Measurements from ENCODE around the gene PRPF18. TPM values are rescaled to one million over a fixed set of nuclear protein-coding genes. Genes with fewer than 3 reads are reported as not detected.

Gene PRPF18
- total RNA-seq, 1 experiment from 2014 or later: 18.9 TPM

DNA sequence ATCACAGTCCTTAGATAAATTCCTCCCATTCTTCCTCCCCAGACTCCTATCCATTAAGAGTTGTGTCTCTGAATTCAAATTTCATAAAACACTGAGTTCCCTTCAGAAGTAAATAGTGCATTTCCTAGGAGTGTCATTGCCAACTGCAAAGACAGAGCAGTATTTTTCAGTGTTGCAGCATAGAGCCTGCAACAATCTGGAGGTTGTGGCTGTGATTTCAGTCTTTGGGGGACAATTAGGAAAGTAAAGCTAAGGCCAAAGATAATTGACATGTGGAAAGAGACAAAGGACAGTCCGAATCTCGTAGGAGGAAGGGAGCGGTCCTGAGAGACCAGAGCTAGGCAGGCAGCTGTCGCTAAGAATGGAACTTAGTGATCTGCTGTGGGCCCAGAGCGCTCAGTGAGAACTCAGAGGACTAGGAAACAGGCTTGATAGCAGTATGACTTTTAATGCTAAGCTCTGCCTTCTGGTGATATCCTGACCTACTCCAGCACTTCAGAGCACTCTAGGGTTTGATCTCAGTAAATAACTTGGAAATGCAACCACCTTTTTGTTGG, 46.2 kb downstream of the PRPF18 start:
- ChIA-PET POLR2A (ENCODE audit: unreplicated experiment) (no interaction called here), CTCF (no interaction called here)
- TF ChIP-seq, protein P1, sequence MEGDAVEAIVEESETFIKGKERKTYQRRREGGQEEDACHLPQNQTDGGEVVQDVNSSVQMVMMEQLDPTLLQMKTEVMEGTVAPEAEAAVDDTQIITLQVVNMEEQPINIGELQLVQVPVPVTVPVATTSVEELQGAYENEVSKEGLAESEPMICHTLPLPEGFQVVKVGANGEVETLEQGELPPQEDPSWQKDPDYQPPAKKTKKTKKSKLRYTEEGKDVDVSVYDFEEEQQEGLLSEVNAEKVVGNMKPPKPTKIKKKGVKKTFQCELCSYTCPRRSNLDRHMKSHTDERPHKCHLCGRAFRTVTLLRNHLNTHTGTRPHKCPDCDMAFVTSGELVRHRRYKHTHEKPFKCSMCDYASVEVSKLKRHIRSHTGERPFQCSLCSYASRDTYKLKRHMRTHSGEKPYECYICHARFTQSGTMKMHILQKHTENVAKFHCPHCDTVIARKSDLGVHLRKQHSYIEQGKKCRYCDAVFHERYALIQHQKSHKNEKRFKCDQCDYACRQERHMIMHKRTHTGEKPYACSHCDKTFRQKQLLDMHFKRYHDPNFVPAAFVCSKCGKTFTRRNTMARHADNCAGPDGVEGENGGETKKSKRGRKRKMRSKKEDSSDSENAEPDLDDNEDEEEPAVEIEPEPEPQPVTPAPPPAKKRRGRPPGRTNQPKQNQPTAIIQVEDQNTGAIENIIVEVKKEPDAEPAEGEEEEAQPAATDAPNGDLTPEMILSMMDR (conservative IDR thresholded peaks at IDR 0.05): no peak
- no peak for TF ChIP-seq EZH2 (IDR thresholded peaks at IDR 0.05; ENCODE audit: low read depth)
- Histone ChIP-seq H4K20me1 (ENCODE audit: insufficient read depth) (no peaks in the 10 kb centered on the region), H3K9me2 (ENCODE audit: insufficient read depth) (no peaks in the 10 kb centered on the region), H3K27me3 (ENCODE audit: insufficient read depth, low read depth) (no peaks in the 10 kb centered on the region), H3F3A (ENCODE audit: insufficient read depth, low read depth) (no peaks in the 10 kb centered on the region), H3K9me3 (ENCODE audit: insufficient read depth, low read depth) (no peaks in the 10 kb centered on the region), H3K79me2 (ENCODE audit: low read depth) (no peaks in the 10 kb centered on the region), H2AFZ (no peak overlapping the region), H3K36me3 (ENCODE audit: low read depth) (no peaks in the 10 kb centered on the region), H3K4me3 (no peak overlapping the region), H3K4me1 (replicated peaks; ENCODE audit: insufficient read depth) (peaks cover 31% of the 10 kb centered on the region), H3K27ac (no peak overlapping the region), H3K4me2 (no peak overlapping the region)
- BruUV-seq (replicated peaks): no TSS peak
- intact Hi-C loops (cut with micrococcal nuclease; ENCODE audit: unreplicated experiment): no loop called here
- no peak for DNase-seq

DNA sequence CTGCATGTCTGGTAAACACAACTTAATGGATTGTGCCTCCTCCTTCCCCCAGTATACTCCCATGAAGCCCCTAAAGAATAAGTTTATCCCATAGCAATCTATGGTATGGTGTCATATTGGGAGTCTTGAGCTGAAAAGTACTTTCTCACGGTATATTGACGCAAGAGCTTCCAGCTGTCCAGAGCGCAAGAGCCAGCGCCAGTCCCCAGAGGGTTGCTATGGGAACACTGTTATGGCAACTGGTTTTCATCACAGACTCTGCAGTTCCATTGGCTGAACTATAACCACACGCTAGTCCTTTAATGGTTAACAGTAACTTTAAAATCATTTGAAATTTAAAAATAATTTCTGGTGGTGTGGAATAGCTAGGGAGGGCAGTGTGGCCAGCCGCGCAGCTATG, 46.9 kb downstream of the PRPF18 start:
- Histone ChIP-seq H3K9me3 (ENCODE audit: insufficient read depth, low read depth) (no peaks in the 10 kb centered on the region), H3K79me2 (ENCODE audit: low read depth) (no peaks in the 10 kb centered on the region), H3K27me3 (ENCODE audit: insufficient read depth, low read depth) (no peaks in the 10 kb centered on the region), H3K4me2 (no peak overlapping the region), H3K9me2 (ENCODE audit: insufficient read depth) (no peaks in the 10 kb centered on the region), H3K27ac (no peak overlapping the region), H3F3A (ENCODE audit: insufficient read depth, low read depth) (no peaks in the 10 kb centered on the region), H3K4me3 (no peak overlapping the region), H3K36me3 (ENCODE audit: low read depth) (no peaks in the 10 kb centered on the region), H3K4me1 (replicated peaks; ENCODE audit: insufficient read depth) (peaks cover 29% of the 10 kb centered on the region), H4K20me1 (ENCODE audit: insufficient read depth) (no peaks in the 10 kb centered on the region), H2AFZ (no peak overlapping the region)
- intact Hi-C loops (cut with micrococcal nuclease; ENCODE audit: unreplicated experiment): no loop called here
- TF ChIP-seq, protein P1 (conservative IDR thresholded peaks at IDR 0.05): no peak
- no peak for TF ChIP-seq EZH2 (IDR thresholded peaks at IDR 0.05; ENCODE audit: low read depth)
- no TSS peak for BruUV-seq (replicated peaks)
- ChIA-PET POLR2A (ENCODE audit: unreplicated experiment) (no interaction called here), CTCF (no interaction called here)
- no peak for DNase-seq

DNA sequence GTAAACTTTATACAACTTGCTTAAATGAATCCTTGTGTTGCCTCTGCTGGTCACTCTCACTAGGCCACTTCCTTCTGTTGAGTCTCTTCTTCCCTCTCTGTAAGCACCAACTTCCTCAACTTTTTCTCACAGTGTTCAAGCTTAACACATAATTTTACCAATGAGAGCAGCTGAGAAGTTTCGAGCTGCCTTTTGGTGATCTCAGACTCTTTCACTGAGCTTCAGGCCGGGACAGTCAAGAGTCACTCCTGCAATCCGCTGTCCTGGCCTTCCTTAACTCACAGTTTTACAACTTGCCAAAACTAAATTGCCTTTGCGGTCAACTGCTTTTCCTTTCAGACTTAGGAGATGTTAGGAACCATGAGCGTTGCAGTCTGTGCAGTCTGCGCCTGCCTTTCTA, 47.4 kb downstream of the PRPF18 start:
- Histone ChIP-seq H3F3A (ENCODE audit: insufficient read depth, low read depth) (no peaks in the 10 kb centered on the region), H3K27me3 (ENCODE audit: insufficient read depth, low read depth) (no peaks in the 10 kb centered on the region), H3K4me3 (no peak overlapping the region), H3K4me2 (no peak overlapping the region), H3K9me2 (ENCODE audit: insufficient read depth) (no peaks in the 10 kb centered on the region), H4K20me1 (ENCODE audit: insufficient read depth) (no peaks in the 10 kb centered on the region), H3K79me2 (ENCODE audit: low read depth) (no peaks in the 10 kb centered on the region), H3K36me3 (ENCODE audit: low read depth) (no peaks in the 10 kb centered on the region), H3K9me3 (ENCODE audit: insufficient read depth, low read depth) (no peaks in the 10 kb centered on the region), H2AFZ (no peak overlapping the region), H3K27ac (no peak overlapping the region), H3K4me1 (replicated peaks; ENCODE audit: insufficient read depth) (peaks cover 26% of the 10 kb centered on the region)
- CTCF ChIA-PET: no interaction called here
- TF ChIP-seq, protein P1 (conservative IDR thresholded peaks at IDR 0.05): no peak
- TF ChIP-seq EZH2 (IDR thresholded peaks at IDR 0.05; ENCODE audit: low read depth): no peak
- intact Hi-C loops (cut with micrococcal nuclease; ENCODE audit: unreplicated experiment): no loop called here
- DNase-seq: no peak
- BruUV-seq (replicated peaks): no TSS peak
- POLR2A ChIA-PET (ENCODE audit: unreplicated experiment): no interaction called here

Measured in PC-9 (cell line).